Lower lobe of right lung (tissue), 2 donors: ENCODE measurements around the gene ADARB1. TPM values are rescaled to one million over a fixed set of nuclear protein-coding genes. Genes with fewer than 3 reads are reported as not detected.

Experiments
- ATAC-seq, 2 donors: fragments of 200-7000 bp; cut with Tn5 transposase; one replicate each; pipeline ENCODE4 v1.9.1; 2020 to 2022; ENCODE audit warnings: mild to moderate bottlenecking in 2 of 2, moderate library complexity in 2 of 2
- DNase-seq: peaks from one replicate; pipeline ENCODE4 v3.0.0-alpha.2; 2020
- H3K27ac ChIP-seq: fragments of 200-600 bp; one replicate; pipeline ENCODE4 v1.8.0; 2022
- H3K27me3 ChIP-seq: fragments of 200-600 bp; one replicate; pipeline ENCODE4 v1.8.0; 2022; ENCODE audit warnings: low read depth
- H3K36me3 ChIP-seq: fragments of 200-600 bp; one replicate; pipeline ENCODE4 v1.8.0; 2022; ENCODE audit warnings: mild to moderate bottlenecking
- H3K4me1 ChIP-seq: fragments of 200-600 bp; one replicate; pipeline ENCODE4 v1.8.0; 2022
- H3K4me3 ChIP-seq: fragments of 200-600 bp; one replicate; pipeline ENCODE4 v1.8.0; 2022; ENCODE audit warnings: mild to moderate bottlenecking
- H3K9me3 ChIP-seq: fragments of 200-600 bp; one replicate; pipeline ENCODE4 v1.8.0; 2022
- intact Hi-C: fragments of 100-400 bp; cut with DNase I; formaldehyde crosslinking; loops from one replicate; pipeline ENCODE4 v1.11.0; 2022
- total RNA-seq: library from RNA; stranded (reverse); fragmentation: NEBNext Ultra II Directional; extraction: Animal tissue kit (Norgen Biotek cat#: 25700); gene quantifications from one replicate; pipeline ENCODE4 v1.2.1, GENCODE V29; 2021
- TF ChIP-seq, protein P1 (sequence below): fragments of 200-600 bp; IDR thresholded peaks from one replicate; pipeline ENCODE4 v1.8.0; 2022; ENCODE audit warnings: antibody characterized with exemption, mild to moderate bottlenecking
- donor health status: DM: no; HTN: yes; CAD: no; lungs with severe emphysema.

ADARB1 gene
- total RNA-seq, 1 donor from 2014 or later: 48.2 TPM

- ATAC-seq (no peak), DNase-seq (no peak)
- Histone ChIP-seq H3K27ac (no peak overlapping the region), H3K9me3 (no peaks in the 10 kb centered on the region), H3K4me1 (no peaks in the 10 kb centered on the region), H3K27me3 (no peaks in the 10 kb centered on the region), H3K4me3 (no peak overlapping the region), H3K36me3 (peaks cover 79% of the 10 kb centered on the region)
- intact Hi-C loops: no loop called here
- TF ChIP-seq, protein P1, sequence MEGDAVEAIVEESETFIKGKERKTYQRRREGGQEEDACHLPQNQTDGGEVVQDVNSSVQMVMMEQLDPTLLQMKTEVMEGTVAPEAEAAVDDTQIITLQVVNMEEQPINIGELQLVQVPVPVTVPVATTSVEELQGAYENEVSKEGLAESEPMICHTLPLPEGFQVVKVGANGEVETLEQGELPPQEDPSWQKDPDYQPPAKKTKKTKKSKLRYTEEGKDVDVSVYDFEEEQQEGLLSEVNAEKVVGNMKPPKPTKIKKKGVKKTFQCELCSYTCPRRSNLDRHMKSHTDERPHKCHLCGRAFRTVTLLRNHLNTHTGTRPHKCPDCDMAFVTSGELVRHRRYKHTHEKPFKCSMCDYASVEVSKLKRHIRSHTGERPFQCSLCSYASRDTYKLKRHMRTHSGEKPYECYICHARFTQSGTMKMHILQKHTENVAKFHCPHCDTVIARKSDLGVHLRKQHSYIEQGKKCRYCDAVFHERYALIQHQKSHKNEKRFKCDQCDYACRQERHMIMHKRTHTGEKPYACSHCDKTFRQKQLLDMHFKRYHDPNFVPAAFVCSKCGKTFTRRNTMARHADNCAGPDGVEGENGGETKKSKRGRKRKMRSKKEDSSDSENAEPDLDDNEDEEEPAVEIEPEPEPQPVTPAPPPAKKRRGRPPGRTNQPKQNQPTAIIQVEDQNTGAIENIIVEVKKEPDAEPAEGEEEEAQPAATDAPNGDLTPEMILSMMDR: no peak
Observed at GRCh38 chr21:45178971-45179370, 104.6 kb downstream of the ADARB1 start.

GRCh38 chr21:45179568-45180245, 105.3 kb downstream of the ADARB1 start:
- Histone ChIP-seq H3K27ac (no peak overlapping the region), H3K4me3 (no peak overlapping the region), H3K36me3 (peaks cover 85% of the 10 kb centered on the region), H3K4me1 (no peaks in the 10 kb centered on the region), H3K27me3 (no peaks in the 10 kb centered on the region), H3K9me3 (no peaks in the 10 kb centered on the region)
- intact Hi-C loops: no loop called here
- DNase-seq (no peak), ATAC-seq (no peak)
- TF ChIP-seq, protein P1: no peak

- Histone ChIP-seq H3K9me3 (no peaks in the 10 kb centered on the region), H3K4me1 (no peaks in the 10 kb centered on the region), H3K27me3 (no peaks in the 10 kb centered on the region), H3K36me3 (peaks cover 90% of the 10 kb centered on the region), H3K4me3 (no peak overlapping the region), H3K27ac (no peak overlapping the region)
- intact Hi-C loops: no loop called here
- ATAC-seq: no peak
- no peak for DNase-seq
- TF ChIP-seq, protein P1: no peak
Observed at GRCh38 chr21:45180246-45180599, 105.8 kb downstream of the ADARB1 start.

DNA sequence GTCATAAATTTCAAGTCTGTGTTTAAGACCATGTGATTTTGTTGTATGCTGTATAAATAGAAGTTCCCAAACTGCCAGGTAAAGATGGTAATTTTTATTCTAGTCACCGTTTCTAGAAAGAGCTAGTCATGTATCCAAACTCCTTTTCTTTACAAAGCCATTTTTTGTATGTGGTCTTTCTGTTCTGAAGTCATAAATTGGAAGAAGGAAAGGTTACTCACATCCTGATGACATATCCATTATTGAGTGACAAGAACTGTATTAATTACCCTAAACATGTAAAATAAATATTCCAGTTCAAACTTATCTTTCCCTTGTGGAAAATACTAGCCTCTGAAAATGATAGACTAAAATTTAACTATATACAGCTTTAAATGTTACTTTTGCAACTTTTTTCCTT, 108.6 kb downstream of the ADARB1 start:
- H3K36me3 ChIP-seq: peaks cover 83% of the 10 kb centered on the region
- ATAC-seq (no peak), DNase-seq (no peak)
- intact Hi-C loops: no loop called here
- H3K9me3 ChIP-seq: peaks cover 17% of the 10 kb centered on the region
- no peak overlapping the region for H3K4me3 ChIP-seq
- no peaks in the 10 kb centered on the region for H3K27me3 ChIP-seq
- TF ChIP-seq, protein P1: no peak
- H3K27ac ChIP-seq: no peak overlapping the region
- H3K4me1 ChIP-seq: no peaks in the 10 kb centered on the region

DNA sequence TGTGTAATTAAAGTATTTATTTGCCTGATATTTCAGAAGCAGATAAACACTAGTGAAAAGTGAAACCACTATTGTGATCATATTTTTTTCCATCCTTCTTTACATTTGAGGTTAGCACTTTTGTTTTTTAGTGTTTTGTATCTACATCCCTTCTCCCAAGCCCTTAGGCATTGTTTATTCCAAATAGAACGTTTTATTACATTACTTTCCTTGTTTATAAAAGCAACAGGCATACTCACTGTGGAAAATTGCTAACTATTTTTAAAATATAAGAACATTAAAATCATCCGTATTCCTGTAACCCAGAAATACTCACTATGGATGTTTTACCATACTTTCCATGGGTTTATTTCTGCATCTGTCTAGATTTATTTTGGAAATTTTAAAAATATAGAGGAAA, 109.5 kb downstream of the ADARB1 start:
- no peaks in the 10 kb centered on the region for H3K27me3 ChIP-seq
- H3K36me3 ChIP-seq: peaks cover 74% of the 10 kb centered on the region
- no peaks in the 10 kb centered on the region for H3K4me1 ChIP-seq
- H3K27ac ChIP-seq: no peak overlapping the region
- peaks cover 25% of the 10 kb centered on the region for H3K9me3 ChIP-seq
- no peak for DNase-seq
- H3K4me3 ChIP-seq: no peak overlapping the region
- intact Hi-C loops: no loop called here
- TF ChIP-seq, protein P1: no peak
- no peak for ATAC-seq
